Liver (tissue), 3 donors: Measurements from ENCODE around the gene EIF3L.

Experiments used
- EGR1 ChIP-seq, 2 donors: IDR thresholded peaks; 2 replicates each; pipeline ENCODE4 v1.6.1; 2016 to 2018; ENCODE audit warnings: antibody characterized with exemption in 2 of 2, low read depth in 2 of 2
- FOXA1 ChIP-seq: IDR thresholded peaks from 2 replicates; pipeline ENCODE4 v1.6.1; 2016; ENCODE audit warnings: antibody characterized with exemption
- GABPA ChIP-seq, 2 donors: IDR thresholded peaks in 1 of 2; conservative IDR thresholded peaks in 1 of 2; 2 replicates each; pipeline ENCODE4 v1.6.1; 2016; ENCODE audit warnings: antibody characterized with exemption in 2 of 2, mild to moderate bottlenecking in 1 of 2, moderate library complexity in 1 of 2
- JUND ChIP-seq, 2 donors: IDR thresholded peaks; 2 replicates each; pipeline ENCODE4 v1.6.1; 2016; ENCODE audit warnings: antibody characterized with exemption in 2 of 2
- MAX ChIP-seq: IDR thresholded peaks from 2 replicates; pipeline ENCODE4 v1.6.1; 2016; ENCODE audit warnings: antibody characterized with exemption
- RXRA ChIP-seq, 2 donors: IDR thresholded peaks; 2 replicates each; pipeline ENCODE4 v1.6.1; 2017 to 2018; ENCODE audit warnings: antibody characterized with exemption in 2 of 2, mild to moderate bottlenecking in 1 of 2
- TAF1 ChIP-seq: conservative IDR thresholded peaks from 2 replicates; pipeline ENCODE4 v1.6.1; 2016; ENCODE audit warnings: antibody characterized with exemption, mild to moderate bottlenecking
- YY1 ChIP-seq: IDR thresholded peaks from 2 replicates; pipeline ENCODE4 v1.6.1; 2016; ENCODE audit warnings: antibody characterized with exemption, mild to moderate bottlenecking
- ZBTB33 ChIP-seq: IDR thresholded peaks from 2 replicates; pipeline ENCODE4 v1.6.1; 2016; ENCODE audit warnings: antibody characterized with exemption
- TF ChIP-seq, protein P1 (sequence below): fragments of 150-350 bp; IDR thresholded peaks from 2 replicates; pipeline ENCODE4 v1.5.1; 2017; ENCODE audit warnings: improper control_type of control experiment, low read depth, low read length; ENCODE audit not compliant: missing input control
- TF ChIP-seq, protein P2 (sequence below): IDR thresholded peaks from 2 replicates; pipeline ENCODE4 v1.6.1; 2016; ENCODE audit warnings: antibody characterized with exemption, mild to moderate bottlenecking
- donor health status: healthy.
- donor health status: healthy.

GRCh38 chr22:37880668-37881440 lies 31.6 kb downstream of the EIF3L start:
- TF ChIP-seq, protein P1, sequence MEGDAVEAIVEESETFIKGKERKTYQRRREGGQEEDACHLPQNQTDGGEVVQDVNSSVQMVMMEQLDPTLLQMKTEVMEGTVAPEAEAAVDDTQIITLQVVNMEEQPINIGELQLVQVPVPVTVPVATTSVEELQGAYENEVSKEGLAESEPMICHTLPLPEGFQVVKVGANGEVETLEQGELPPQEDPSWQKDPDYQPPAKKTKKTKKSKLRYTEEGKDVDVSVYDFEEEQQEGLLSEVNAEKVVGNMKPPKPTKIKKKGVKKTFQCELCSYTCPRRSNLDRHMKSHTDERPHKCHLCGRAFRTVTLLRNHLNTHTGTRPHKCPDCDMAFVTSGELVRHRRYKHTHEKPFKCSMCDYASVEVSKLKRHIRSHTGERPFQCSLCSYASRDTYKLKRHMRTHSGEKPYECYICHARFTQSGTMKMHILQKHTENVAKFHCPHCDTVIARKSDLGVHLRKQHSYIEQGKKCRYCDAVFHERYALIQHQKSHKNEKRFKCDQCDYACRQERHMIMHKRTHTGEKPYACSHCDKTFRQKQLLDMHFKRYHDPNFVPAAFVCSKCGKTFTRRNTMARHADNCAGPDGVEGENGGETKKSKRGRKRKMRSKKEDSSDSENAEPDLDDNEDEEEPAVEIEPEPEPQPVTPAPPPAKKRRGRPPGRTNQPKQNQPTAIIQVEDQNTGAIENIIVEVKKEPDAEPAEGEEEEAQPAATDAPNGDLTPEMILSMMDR = no peak
- TF ChIP-seq RXRA (IDR thresholded peaks at IDR 0.05) = no peak
- no peak for TF ChIP-seq GABPA (IDR thresholded peaks at IDR 0.05 in 1 of 2, conservative IDR thresholded peaks at IDR 0.05 in 1 of 2)
- no peak for TF ChIP-seq JUND (IDR thresholded peaks at IDR 0.05)
- TF ChIP-seq, protein P2, sequence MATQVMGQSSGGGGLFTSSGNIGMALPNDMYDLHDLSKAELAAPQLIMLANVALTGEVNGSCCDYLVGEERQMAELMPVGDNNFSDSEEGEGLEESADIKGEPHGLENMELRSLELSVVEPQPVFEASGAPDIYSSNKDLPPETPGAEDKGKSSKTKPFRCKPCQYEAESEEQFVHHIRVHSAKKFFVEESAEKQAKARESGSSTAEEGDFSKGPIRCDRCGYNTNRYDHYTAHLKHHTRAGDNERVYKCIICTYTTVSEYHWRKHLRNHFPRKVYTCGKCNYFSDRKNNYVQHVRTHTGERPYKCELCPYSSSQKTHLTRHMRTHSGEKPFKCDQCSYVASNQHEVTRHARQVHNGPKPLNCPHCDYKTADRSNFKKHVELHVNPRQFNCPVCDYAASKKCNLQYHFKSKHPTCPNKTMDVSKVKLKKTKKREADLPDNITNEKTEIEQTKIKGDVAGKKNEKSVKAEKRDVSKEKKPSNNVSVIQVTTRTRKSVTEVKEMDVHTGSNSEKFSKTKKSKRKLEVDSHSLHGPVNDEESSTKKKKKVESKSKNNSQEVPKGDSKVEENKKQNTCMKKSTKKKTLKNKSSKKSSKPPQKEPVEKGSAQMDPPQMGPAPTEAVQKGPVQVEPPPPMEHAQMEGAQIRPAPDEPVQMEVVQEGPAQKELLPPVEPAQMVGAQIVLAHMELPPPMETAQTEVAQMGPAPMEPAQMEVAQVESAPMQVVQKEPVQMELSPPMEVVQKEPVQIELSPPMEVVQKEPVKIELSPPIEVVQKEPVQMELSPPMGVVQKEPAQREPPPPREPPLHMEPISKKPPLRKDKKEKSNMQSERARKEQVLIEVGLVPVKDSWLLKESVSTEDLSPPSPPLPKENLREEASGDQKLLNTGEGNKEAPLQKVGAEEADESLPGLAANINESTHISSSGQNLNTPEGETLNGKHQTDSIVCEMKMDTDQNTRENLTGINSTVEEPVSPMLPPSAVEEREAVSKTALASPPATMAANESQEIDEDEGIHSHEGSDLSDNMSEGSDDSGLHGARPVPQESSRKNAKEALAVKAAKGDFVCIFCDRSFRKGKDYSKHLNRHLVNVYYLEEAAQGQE = no peak
- TF ChIP-seq TAF1 = no peak
- TF ChIP-seq ZBTB33 = no peak
- TF ChIP-seq EGR1 (IDR thresholded peaks at IDR 0.05; ENCODE audit: low read depth in 2 of 2) = no peak
- no peak for TF ChIP-seq MAX
- TF ChIP-seq FOXA1 = no peak
- TF ChIP-seq YY1 = no peak
